OCI-LY3 (cell line): ENCODE measurements around the gene RAB36.

Source experiments
- H2AFZ ChIP-seq: fragments of 200-600, 300-600 bp; shearing (Covaris generic); 2 replicates; pipeline ENCODE4 v1.6.0; 2014; ENCODE audit warnings: antibody characterized with exemption, low read depth, low read length
- H3K27ac ChIP-seq: fragments of 200-600, 300-600 bp; sonication (generic); 2 replicates; pipeline ENCODE4 v1.5.1; 2014; ENCODE audit warnings: mild to moderate bottlenecking, low read length, moderate library complexity, mixed read lengths
- H3K27me3 ChIP-seq: fragments of 200-600, 300-600 bp; sonication (generic); 2 replicates; pipeline ENCODE4 v1.6.1; 2014; ENCODE audit warnings: low read depth, low read length, mixed read lengths
- H3K36me3 ChIP-seq: fragments of 200-600, 300-600 bp; sonication (generic); replicated peaks from 2 replicates; pipeline ENCODE3; 2014; ENCODE audit warnings: low read depth, low read length, mixed read lengths
- H3K4me1 ChIP-seq: fragments of 300-600, 200-600 bp; sonication (generic); 2 replicates; pipeline ENCODE4 v1.6.1; 2014; ENCODE audit warnings: low read length, mixed read lengths
- H3K4me2 ChIP-seq: fragments of 200-600, 300-600 bp; sonication (generic); 2 replicates; pipeline ENCODE4 v1.6.1; 2014; ENCODE audit warnings: low read length, mixed read lengths
- H3K4me3 ChIP-seq: fragments of 300-600, 200-600 bp; sonication (generic); 2 replicates; pipeline ENCODE4 v1.5.1; 2014; ENCODE audit warnings: antibody characterized with exemption, mild to moderate bottlenecking, low read length, moderate library complexity
- H3K79me2 ChIP-seq: fragments of 300-600, 200-600 bp; shearing (Covaris generic); 2 replicates; pipeline ENCODE4 v1.6.1; 2014; ENCODE audit warnings: mild to moderate bottlenecking, low read length, mixed read lengths
- H3K9ac ChIP-seq: fragments of 300-600, 200-600 bp; shearing (Covaris generic); 2 replicates; pipeline ENCODE4 v1.6.0; 2014; ENCODE audit warnings: mild to moderate bottlenecking, low read length, moderate library complexity
- H3K9me3 ChIP-seq: fragments of 200-600, 300-600 bp; shearing (Covaris generic); 2 replicates; pipeline ENCODE4 v1.6.1; 2014; ENCODE audit warnings: low read length, mixed read lengths; ENCODE audit not compliant: insufficient read depth
- H4K20me1 ChIP-seq: fragments of 200-600, 300-600 bp; sonication (generic); 2 replicates; pipeline ENCODE4 v1.6.1; 2016; ENCODE audit warnings: low read length, mixed read lengths; ENCODE audit not compliant: insufficient read depth
- CTCF ChIP-seq: fragments of 200-600, 300-600 bp; sonication (generic); IDR thresholded peaks from 2 replicates; pipeline ENCODE4 v1.5.1; 2014; ENCODE audit warnings: antibody characterized with exemption, low read length, low read depth
- EZH2phosphoT487 ChIP-seq: fragments of 200-600 bp; shearing (Covaris generic); IDR thresholded peaks from 2 replicates; pipeline ENCODE4 v1.6.1; 2018; ENCODE audit warnings: antibody characterized with exemption, mixed run types, low read depth

Gene RAB36

GRCh38 chr22:23126165-23127054 is 18.9 kb upstream of the RAB36 start:
- H3K4me1 ChIP-seq, result peaks cover 5% of the 10 kb centered on the region
- no peak overlapping the region for H3K4me3 ChIP-seq
- peaks cover 10% of the 10 kb centered on the region for H3K36me3 ChIP-seq
- H3K9ac ChIP-seq, result no peak overlapping the region
- TF ChIP-seq EZH2phosphoT487 (no peak), CTCF (no peak)
- no peak overlapping the region for H3K4me2 ChIP-seq
- no peak overlapping the region for H3K27ac ChIP-seq
- H3K79me2 ChIP-seq, result no peaks in the 10 kb centered on the region
- H4K20me1 ChIP-seq, result no peaks in the 10 kb centered on the region
- H3K27me3 ChIP-seq, result no peaks in the 10 kb centered on the region
- H3K9me3 ChIP-seq, result no peaks in the 10 kb centered on the region
- no peak overlapping the region for H2AFZ ChIP-seq

GRCh38 chr22:23127055-23127756 is 18.1 kb upstream of the RAB36 start:
- H3K9ac ChIP-seq, result no peak overlapping the region
- no peak for TF ChIP-seq CTCF
- no peak for TF ChIP-seq EZH2phosphoT487
- H3K27ac ChIP-seq, result no peak overlapping the region
- peaks cover 5% of the 10 kb centered on the region for H3K4me1 ChIP-seq
- H3K4me3 ChIP-seq, result no peak overlapping the region
- no peaks in the 10 kb centered on the region for H3K27me3 ChIP-seq
- no peak overlapping the region for H2AFZ ChIP-seq
- H3K79me2 ChIP-seq, result no peaks in the 10 kb centered on the region
- H3K9me3 ChIP-seq, result no peaks in the 10 kb centered on the region
- H4K20me1 ChIP-seq, result no peaks in the 10 kb centered on the region
- H3K4me2 ChIP-seq, result no peak overlapping the region
- H3K36me3 ChIP-seq, result peaks cover 10% of the 10 kb centered on the region

DNA sequence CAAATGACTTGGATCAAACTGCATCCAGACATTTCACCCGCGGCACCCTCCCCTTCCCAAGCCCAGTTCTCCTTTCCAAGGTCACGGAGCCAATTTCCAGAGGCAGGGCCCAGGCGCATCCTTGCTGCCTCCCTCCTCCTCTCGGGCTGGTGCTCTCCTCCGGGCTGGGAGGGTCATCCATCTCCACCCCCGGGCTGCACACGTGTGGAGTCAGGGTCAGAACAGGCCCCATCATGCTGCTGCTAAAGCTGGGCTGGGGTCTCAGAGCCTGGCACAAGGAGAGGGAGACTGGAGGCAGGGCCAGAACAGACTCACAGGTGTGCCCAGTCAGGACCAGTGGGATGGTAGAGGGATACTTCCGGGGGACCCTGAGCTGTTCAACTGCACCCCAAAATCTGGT is 17.5 kb upstream of the RAB36 start:
- Histone ChIP-seq H3K9ac (no peak overlapping the region), H3K79me2 (no peaks in the 10 kb centered on the region), H3K4me3 (no peak overlapping the region), H3K27me3 (no peaks in the 10 kb centered on the region), H3K4me1 (peaks cover 5% of the 10 kb centered on the region), H3K27ac (no peak overlapping the region), H3K9me3 (no peaks in the 10 kb centered on the region), H3K36me3 (peaks cover 10% of the 10 kb centered on the region), H3K4me2 (no peak overlapping the region), H4K20me1 (no peaks in the 10 kb centered on the region), H2AFZ (no peak overlapping the region)
- no peak for TF ChIP-seq CTCF
- no peak for TF ChIP-seq EZH2phosphoT487
